GM18517 (cell line): Measurements from ENCODE around the gene KLF8.
"Not testable (repeated sequence)": the region's sequence is repeated elsewhere in the genome, so short reads cannot be mapped to it uniquely, and the experiment has no call there.

Source experiments
- ATAC-seq: cut with Tn5 transposase; IDR thresholded peaks from one replicate; pipeline ENCODE4 v1.9.1; 2021; ENCODE audit warnings: mild to moderate bottlenecking, moderate library complexity; ENCODE audit not compliant: unreplicated experiment

KLF8 gene

DNA sequence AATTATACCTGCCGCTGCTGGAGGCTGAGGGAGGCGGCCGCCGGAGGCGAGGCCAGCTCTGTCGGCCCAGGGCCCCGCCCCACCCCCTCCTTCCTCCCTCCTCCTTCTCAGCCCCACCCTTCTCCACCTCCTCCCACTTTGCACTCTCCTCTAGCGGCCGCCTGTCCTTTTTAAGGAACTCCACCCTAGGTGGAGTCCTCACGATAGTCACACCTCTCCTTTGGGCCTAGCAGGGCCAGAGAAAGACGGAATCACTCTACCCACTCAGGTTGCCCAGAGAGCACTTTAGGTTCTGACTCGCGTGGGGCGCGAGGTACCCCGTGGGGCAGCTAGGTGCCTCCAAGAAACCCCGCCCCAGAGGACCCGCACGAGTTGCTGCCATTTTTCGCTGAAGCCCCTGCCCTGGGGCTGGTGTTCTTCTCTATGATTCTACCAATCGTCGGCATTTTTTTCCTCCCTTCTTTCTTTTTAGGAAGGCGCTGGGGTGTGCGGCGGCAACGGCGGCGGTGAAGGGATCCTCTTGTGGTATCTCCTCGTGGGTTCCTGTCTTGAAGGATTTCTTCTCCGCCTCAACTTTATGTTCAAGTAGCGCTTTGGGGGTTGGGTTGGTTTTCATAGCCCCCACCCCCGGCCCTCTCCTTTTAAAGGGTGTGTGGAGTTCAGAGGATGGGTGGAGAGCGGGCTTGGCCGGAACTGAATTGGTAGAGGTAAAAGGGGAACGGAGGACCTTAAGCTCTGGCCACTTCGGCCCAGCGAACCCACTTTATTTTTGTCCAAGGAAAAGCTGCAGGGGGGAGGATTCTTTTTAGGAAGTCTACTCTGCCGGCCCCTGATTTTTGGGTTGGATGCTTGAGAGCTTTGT is at the start of gene KLF8:
Gene KLF8 (plus strand): TSS at position 136 of the 862 bp plus-strand sequence. CDS start 979 bp downstream, outside the sequence.
- peak; percentile 57 for ATAC-seq

DNA sequence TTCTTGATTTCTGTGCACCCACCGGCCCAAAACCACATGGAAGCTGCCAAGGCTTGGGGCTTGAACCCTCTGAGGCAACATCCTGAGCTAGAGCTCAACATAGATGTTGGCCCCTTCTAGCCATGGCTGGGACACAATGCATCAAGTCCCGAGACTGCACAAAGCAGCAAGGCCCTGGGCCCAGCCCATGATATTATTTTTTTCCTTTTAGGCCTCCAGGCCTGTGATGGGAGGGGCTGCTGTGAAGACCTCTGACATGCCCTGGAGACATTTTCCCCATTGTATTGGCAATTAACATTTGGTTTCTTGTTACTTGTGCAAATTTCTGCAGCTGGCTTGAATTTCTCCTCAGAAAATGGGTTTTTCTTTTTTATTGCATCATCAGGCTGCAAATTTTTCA is 25.2 kb upstream of the KLF8 start:
- ATAC-seq: not testable (repeated sequence)

DNA sequence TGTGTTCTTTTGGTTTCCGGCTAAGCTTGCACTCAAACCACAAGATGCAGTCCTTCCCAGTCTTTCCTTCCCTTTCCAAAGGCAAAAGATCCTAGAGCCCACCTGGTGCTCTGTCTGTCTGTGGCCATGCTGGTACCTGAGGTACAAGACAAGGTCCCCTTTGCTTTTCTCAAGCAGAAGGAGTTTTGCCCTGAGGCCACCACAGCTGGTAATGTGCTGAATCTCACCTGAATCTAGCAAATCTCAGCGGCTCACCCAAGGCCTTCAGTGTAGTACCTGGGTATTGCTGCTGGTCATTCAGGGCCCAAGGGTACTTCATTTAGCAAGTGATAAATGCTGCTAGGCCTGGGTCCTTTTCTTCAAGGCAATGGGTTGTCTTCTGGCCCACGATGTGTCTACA is 20.5 kb upstream of the KLF8 start:
- ATAC-seq: no peak

DNA sequence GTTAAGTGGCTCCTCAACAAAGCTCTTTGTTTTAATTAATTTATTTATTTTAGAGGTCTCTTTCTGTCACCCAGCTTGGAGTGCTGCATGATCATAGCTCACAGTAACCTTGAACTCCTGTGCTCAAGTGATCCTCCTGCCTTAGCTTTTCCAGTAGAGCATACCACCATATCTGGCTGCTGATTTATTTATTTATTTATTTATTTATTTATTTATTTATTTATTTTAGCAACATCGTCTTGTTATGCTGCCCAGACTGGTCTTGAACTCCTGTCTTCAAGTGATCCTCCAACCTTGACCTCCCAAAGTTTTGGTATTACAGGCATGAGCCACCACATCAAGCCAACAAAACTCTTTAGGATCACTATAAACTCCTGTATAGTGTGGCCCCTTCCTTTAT is 15.8 kb upstream of the KLF8 start:
- no peak for ATAC-seq

DNA sequence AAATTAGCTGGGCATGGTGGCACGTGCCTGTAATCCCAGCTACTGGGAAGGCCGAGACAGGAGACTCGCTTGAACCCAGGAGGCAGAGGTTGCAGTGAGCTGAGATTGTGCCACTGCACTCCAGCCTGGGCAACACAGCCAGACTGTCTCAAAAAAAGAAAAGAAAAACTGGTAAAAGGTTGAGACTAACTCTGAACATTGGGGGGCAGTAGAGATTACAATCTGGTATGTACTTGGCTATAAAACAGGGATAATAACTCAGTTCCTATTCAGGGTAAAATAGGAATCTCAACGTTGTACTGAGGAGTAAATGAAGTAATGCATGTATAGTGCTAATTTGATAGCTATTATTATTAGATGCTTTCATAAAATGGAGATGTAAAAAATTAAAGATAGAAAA is 12.5 kb upstream of the KLF8 start:
- no peak for ATAC-seq

DNA sequence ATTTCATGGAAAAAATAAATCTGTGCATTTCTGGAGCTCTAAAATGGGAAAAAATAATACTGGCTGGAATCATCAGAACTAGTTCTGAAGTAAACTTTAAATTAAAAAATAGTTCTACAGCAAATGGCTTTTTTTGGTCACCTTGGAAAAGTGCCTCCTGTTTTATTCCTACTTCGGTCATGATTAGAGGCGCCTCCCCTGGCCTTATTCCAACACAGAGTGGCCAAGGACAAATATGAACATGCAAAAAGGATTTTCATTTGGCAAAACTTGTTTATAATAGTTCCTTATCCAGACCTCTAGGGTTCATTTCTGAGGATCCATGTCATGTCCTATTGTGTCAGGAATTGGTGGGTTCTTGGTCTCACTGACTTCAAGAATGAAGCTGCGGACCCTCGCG is 11.1 kb upstream of the KLF8 start:
- no peak for ATAC-seq

DNA sequence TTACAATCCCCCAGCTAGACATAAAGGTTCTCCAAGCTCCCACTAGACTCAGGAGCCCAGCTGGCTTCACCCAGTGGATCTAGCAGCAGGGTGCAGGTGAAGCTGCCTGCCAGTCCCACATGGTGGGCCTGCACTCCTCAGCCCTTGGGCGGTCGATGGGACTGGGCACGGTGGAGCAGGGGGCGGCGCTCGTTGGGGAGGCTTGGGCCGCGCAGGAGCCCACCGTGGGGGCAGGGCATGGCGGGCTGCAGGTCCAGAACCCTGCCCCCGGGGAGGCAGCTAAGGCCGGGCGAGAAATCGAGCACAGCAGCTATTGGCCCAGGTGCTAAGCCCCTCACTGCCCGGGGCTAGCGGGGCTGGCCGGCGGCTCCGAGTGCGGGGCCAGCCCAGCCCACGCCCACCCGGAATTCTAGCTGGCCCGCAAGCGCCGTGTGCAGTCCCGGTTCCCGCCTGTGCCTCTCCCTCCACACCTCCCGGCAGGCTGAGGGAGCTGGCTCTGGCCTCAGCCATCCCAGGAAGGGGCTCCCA is 9.6 kb upstream of the KLF8 start:
- ATAC-seq: no peak

DNA sequence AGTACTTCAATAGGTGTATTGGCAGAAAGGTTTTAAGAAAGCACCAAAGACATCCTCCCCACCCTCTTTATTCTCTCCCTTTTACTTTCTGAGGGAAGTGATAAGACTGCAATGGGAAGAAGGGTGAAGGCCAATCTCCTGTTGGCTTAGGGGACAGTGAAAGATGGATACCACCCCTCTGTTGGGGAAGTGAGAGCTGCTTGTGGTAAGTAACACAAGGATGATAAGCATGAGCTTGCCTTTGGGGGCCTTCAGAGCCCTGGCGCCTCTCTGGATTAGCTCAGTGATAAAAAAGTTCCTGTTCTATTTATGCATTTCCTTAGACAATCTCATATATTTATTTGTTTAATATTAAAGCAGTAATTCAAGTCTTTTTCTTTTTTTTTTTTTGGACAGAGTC is 5.2 kb upstream of the KLF8 start:
- no peak for ATAC-seq

DNA sequence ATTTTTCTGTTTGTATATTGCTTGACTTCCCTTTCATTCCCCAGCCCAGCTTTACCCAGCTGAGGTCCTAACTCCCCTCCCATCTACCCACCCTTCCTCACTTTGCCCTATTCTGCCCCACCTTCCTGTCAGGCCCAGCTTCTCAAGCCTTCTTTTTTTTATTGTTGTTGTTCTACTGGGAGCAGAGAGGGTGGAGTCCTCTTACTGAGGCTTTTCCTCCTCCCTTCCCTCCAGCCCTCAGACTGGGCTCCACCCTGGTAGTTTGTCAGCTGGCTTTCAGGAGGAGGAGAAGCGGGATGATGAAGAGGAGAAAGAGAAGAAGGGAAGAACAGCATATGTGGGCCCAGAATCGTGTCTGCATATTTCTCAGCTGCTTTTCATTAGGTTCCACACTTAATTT is 3.2 kb upstream of the KLF8 start:
- no peak for ATAC-seq

DNA sequence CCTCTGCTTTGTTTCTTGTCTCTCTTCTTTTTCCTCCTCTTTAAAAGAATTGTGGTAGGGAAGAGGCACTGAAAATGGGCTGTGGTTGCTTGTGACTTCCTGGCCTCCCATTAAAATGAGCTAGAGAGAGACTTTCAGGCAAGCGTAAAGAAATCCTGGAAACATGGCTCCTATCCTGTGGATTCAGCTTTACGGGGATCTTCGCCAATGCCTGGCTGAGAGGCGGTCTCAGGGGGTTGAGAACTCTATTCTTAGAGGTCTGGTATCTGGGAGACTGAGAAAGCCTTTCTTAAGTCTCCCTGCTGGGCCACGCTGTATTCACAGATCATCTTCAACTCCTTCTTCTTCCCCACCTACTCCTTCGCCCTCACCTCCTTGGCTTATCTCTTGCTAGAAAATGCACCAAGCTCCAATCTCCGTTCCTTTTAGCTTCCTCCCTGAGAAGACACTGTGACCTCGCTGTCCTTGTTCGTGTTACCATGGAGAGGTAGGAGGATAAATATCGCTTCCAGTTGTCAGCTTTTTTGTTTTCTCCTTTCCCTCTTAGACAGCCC is 542 bp upstream of the KLF8 start:
- no peak for ATAC-seq

DNA sequence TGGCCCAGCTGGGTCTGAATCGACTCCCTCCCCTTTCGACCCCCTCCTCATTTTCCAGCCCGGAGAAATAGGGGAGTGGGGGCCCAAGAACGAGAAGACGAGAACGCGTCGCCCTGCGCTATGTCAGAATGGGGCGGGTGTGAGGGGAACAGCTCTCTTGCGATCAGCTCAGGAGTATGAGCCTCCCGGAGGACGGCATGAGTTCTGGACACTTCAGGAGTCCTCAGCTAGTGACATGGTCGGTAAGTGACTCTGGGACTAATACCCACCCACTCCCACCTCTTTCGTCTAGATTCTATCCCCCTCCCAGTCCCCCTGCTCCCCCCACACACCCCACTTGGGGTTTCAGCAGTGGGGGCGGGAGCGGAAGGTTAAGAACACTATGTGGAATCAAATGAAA is 944 bp downstream of the KLF8 start:
- no peak for ATAC-seq

DNA sequence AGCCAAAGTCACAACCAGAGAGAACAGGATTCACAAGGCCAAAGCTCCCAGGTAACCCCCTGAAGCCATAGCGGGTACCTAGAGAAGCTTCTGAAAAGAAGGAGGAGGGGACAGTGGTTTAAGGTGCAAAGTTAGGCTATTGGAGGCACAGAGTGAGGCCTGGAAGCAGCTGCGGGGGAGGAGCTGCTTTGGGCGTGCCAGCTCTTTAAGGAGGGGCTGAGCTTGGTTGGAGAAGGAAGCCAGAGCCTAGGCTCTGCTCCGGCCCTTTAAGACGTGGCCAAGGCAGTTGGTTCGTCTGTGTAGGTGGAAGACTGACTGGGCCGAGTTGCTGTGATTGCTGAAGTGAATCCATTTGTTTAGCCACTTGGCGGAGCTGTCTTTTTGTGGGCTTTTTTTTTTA is 1.5 kb downstream of the KLF8 start:
- ATAC-seq: peak; percentile 74

DNA sequence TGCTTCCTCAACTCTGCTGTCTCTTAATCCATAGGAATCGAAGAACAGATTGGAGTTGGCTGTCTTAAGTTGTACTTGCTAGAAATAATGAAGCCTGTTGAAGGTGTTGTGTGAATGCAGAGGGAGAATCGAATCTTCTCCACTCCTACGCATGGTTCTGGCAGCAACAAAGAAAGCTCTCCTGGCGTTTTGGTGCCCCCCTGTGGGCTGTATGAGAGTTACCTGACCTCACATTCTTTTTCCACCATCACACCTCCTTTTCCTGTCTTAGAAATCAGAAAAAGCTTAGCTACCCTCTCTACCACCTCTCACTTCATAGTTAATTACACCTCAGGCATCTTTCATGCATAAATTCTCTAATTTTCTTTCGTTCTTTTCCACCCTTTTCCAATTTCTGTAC is 16.3 kb downstream of the KLF8 start:
- ATAC-seq: peak; percentile 91

DNA sequence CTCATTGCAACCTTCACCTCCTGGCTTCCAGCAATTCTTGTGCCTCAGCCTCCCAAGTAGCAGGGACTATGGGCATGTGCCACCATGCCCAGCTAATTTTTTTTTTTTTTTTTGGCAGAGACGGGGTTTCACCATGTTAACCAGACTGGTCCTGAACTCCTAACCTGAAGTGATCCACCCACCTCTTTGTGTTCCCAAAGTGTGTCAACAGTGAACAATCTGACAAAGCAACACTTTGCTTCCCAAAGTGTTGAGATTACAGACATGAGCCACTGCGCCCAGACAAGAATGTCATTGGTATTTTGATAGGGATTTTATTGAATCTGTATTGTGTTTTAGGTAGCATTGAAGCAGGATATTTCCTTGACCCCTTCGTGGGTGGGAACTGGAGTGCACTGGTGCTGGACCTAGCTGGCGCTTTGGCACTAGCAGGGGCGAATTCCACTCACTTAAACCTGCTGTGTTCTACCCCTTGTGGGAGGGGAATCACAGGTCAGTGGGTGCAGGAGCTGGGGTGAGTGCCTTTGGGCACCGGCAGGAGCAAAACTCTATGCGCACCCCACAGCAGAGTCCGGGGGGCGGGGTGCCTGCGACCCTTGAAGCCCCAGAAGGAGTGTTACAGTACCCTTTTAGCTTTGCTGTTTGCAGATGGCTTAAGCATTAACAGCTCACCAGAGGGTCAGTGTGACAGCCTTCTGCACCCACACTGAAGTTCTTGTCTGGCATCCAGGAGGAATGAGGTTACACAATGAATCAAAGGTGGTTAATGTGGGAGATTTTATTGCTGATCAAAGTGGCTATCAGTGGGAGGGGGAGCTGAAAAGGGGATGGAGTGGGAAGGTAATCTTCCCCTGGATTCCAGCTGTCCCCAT is 21.9 kb downstream of the KLF8 start:
- no peak for ATAC-seq

DNA sequence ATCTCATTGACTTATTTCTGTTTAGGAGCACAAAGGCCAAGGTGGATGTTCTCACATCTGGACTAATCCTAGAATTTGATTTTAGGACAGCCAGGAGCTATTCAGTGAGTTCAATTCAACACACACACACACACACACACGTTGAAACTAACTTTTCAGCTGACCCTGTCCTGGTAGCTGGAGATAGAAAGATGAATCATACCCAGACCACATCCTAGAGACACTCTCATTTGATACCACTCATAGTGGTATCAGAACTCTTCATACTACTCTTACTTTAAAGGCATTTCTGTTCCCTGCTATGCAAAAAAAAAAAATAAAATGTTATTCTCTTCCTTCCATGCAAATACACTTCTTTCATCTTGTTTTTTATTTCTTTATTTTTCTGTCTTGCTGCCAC is 36.7 kb downstream of the KLF8 start:
- ATAC-seq: peak; percentile 74

DNA sequence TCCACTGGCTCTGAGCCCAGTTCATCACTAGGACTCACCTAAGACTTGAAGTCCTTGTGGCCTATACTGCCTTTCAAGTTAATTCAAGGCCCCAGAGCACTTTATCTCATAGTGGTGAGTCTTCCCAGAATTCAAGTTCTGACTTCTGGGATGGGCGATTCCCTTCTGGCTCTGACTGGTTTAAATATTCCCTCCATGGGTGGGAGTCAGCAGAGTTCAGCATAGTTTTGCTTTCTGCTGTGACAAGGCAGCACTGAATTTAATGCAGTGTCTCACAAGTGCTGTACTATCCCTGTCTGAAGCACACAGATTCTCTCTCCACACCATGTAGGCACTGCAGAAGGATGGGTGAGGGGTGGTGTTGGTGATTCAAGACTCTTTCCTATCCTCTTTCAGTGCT is 46.5 kb downstream of the KLF8 start:
- no peak for ATAC-seq

DNA sequence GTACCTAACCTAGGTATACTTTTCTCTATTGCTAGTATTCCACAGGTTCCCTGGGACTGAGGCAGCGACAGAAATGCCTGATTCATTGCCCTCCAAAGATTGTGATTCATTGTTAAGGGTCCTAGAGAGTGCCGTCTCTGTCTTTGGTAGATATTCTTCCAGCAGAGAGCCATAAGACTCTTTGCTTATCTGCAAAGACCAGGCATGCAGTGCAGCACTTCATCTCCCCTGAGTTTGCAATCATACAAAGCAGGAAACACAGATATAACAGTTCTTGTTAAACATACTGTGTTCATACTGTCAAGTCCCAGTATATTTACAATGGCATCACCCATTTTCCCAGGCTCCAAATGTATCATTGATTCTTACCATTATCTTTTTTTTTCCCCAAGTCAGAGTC is 47.7 kb downstream of the KLF8 start:
- no peak for ATAC-seq

DNA sequence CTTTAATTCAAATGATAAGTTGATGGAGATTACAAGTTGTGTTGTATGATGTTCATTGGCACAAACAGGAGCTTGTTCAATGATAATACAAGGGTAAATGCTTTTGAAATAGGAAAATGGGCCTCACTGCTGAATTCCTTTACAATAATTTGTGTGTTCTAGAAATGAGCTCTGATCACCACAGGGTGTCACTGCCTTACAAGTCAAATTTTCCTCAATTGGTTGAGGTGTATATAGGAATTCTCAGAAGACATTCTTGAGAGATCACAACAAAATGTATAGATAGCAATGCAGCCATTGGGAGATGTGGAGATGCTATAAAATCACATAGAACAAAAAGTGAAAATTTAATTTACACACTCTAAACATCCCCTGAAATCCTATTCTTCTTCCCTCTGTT is 49.6 kb downstream of the KLF8 start:
- no peak for ATAC-seq

DNA sequence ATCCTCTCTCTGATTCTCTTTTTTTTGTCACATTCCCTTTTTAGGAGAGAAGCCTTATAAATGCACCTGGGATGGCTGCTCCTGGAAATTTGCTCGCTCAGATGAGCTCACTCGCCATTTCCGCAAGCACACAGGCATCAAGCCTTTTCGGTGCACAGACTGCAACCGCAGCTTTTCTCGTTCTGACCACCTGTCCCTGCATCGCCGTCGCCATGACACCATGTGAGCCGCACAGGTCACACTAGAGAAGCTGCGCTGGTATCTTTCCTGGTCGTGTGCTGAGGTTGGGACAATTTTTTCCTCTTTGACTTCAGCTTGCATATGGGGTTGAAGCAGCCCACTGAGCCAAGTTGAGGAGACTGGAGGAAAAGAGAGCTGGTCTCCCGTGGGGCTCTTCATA is 52.1 kb downstream of the KLF8 start:
- no peak for ATAC-seq

DNA sequence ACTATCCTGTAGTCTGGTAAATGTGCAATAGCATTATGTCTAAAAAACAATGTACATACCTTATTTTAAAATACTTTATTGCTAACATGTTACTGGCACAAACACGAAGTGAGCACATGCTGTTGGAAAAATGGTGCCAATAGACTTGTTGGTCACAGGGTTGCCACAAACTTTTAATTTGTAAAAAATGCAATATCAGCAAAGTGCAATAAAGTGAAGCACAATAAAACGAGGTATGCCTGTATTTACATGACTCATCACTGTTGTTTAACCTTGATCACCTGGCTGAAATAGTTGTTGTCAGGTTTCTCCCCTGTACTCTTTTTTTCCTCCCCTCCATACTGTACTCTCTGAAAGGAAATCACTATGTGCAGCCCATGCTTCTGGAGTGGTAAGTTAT is 56.5 kb downstream of the KLF8 start:
- no peak for ATAC-seq

DNA sequence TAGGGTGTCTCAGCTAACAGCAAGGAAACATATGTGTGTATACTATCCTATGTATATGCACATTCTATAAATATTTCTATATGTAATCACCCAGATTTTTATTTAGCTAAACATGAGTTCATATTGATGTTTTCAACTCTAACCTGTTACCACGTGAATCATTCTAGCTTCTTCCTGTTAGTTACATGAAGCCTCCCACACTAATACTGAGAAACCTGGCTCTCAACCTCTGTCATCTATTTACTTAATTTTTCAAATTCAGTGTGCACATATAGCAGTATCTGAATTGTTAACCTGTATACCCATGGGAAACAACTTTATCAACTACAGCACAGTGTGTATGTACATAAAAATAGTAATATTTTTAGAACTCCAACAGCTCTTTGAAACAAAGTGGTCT is 57.3 kb downstream of the KLF8 start:
- no peak for ATAC-seq

DNA sequence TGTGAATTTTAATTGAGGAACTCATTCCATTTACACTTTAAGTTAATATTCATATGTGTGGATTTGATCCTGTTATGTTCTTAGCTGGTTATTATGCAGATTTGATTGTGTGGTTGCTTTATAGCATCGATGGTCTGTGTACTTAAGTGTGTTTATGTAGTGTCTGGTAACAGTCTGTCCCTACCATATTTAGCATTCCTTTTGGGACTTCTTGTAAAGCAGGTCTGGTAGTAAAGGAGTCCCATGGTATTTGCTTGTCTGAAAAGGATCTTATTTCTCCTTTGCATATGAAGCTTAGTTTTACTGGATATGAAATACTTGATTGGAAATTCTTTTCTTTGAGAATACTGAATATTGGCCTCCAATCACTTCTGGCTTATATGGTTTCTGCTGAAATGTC is 76.6 kb downstream of the KLF8 start:
- ATAC-seq: no peak
